HFF-Myc (cell line): ENCODE results near the gene ABLIM2.

Source experiments
- DNase-seq: peaks from one replicate; pipeline ENCODE4 v3.0.0-alpha.2; 2011; ENCODE audit warnings: low read depth; ENCODE audit errors: extremely low read depth
- H3K4me3 ChIP-seq: replicated peaks from 2 replicates; pipeline ENCODE4 v1.5.1; 2011; ENCODE audit warnings: low read depth, mild to moderate bottlenecking, control low read depth, low read length
- CTCF ChIP-seq: IDR thresholded peaks from 2 replicates; pipeline ENCODE4 v1.5.1; 2012; ENCODE audit warnings: mild to moderate bottlenecking, low read depth, low read length, control low read depth; ENCODE audit errors: missing control alignments

ABLIM2 gene

GRCh38 chr4:8152090-8152864, 6.3 kb downstream of the ABLIM2 start:
- no peak for DNase-seq
- H3K4me3 ChIP-seq, result no peak overlapping the region
- TF ChIP-seq CTCF, result no peak

DNA sequence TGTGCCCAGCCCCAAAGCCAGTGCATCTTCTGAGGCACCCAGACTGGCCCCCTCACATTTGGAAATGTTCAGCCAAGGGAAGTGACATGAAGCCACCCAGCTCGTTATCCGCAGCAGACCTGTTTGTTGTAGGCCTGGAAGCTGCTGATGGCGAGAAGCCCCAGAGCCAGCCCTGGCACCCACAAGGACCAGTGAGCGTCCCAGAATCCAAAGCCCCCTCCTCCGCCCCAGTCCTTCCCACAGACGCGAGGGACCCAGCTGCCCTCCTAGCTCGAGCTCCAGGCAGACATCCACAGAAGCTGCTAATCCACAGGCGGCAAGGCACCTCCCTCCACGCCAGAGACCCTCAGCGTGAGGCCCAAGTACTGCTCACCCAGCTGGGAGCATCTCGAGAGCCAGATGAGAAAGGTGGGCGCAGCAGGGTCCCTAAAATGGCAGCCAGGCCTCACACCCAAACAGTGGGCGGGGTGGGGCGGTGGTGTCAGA, 7.4 kb downstream of the ABLIM2 start:
- DNase-seq, result no peak
- no peak for TF ChIP-seq CTCF
- H3K4me3 ChIP-seq, result no peak overlapping the region

GRCh38 chr4:8150152-8151090, 8.2 kb downstream of the ABLIM2 start:
- no peak overlapping the region for H3K4me3 ChIP-seq
- DNase-seq, result no peak
- TF ChIP-seq CTCF, result no peak

GRCh38 chr4:8149664-8150063, 8.9 kb downstream of the ABLIM2 start:
- no peak for TF ChIP-seq CTCF
- DNase-seq, result no peak

GRCh38 chr4:8148785-8149435, 9.7 kb downstream of the ABLIM2 start:
- DNase-seq, result no peak
- H3K4me3 ChIP-seq, result no peak overlapping the region
- no peak for TF ChIP-seq CTCF

More at GRCh38 chr4:8149664-8150063, 8.9 kb downstream of the ABLIM2 start:
- H3K4me3 ChIP-seq, result no peak overlapping the region

DNA sequence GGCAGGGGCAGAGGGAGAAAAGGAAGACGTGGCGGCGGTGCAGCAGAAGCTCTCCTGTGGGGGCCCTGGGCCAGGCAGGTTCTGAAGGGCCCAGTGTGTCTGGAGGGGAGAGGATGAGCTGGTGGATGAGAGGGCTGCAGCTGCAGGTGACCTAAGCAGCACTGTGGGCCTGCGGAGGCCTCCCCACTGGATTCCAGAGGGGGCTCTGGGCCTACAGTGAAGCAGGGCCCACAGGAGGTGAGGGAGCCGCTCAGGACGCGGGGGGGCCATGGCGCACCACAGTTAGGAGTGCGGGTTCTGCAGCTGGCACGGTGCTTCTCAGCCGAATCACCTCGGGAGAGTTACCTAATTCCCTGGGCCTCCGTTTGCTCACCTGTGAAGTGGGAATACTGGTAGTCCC, 10.5 kb downstream of the ABLIM2 start:
- DNase-seq, result no peak
- TF ChIP-seq CTCF, result no peak

More for the DNA sequence above, 10.5 kb downstream of the ABLIM2 start:
- H3K4me3 ChIP-seq, result no peak overlapping the region
